Thyroid gland (tissue), 4 donors: ENCODE data around the gene MRPS26.

Experiments
- CTCF ChIP-seq, 6 experiments: fragments of 200-600 bp in 3 of 6; fragments of 450-650 bp in 3 of 6; sonication (generic) in 3 of 6; IDR thresholded peaks; one replicate each; pipeline ENCODE4 v1.5.1; 2016 to 2019; ENCODE audit warnings: antibody characterized with exemption in 6 of 6, mild to moderate bottlenecking in 2 of 6, inconsistent platforms in 1 of 6, moderate library complexity in 1 of 6
- POLR2A ChIP-seq, 2 donors: fragments of 450-650 bp; IDR thresholded peaks; one replicate each; pipeline ENCODE4 v1.6.1; 2017; ENCODE audit warnings: antibody characterized with exemption in 2 of 2, mild to moderate bottlenecking in 2 of 2, moderate library complexity in 1 of 2

- TF ChIP-seq CTCF (IDR thresholded peaks at IDR 0.05), result no peak
- TF ChIP-seq POLR2A (IDR thresholded peaks at IDR 0.05), result no peak
Observed at GRCh38 chr20:3043322-3043721, 2.5 kb upstream of the MRPS26 start, which contains the start of gene GNRH2.
